SIG-M5 treated with dmso at 0.1 percent for 504 hours (cell line): ENCODE measurements around the gene LIX1L.

ENCODE experiments used
- DNase-seq: peaks from one replicate; lab custom pipeline; 2025; ENCODE audit not compliant: unreplicated experiment; lab: John Stamatoyannopoulos, UW

LIX1L gene

GRCh38 chr1:145957443-145958319, at the start of gene LIX1L:
Gene LIX1L, minus strand, starts transcription at chr1:145958017. Its CDS starts 90 bp downstream, at chr1:145957927.
- peak; percentile 100 for DNase-seq

DNA sequence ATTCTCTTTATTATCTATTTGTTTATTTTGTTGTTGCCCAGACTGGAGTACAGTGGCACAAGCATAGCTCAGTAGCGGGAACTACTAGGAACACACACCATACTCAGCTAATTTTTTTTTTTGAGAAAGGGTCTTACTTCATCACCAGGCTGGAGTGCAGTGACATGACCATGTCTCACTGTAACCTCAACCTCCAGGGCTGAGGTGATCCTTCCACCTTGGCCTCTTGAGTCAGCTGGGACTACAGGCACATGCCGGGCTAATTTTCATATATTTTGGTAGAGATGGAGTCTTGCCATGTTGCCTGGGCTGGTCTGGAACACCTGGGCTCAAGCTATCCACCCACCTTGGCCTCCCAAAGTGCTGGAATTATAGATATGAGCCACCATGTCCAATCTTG, 43.9 kb upstream of the LIX1L start:
- no peak for DNase-seq

- no peak for DNase-seq
Measured at GRCh38 chr1:145999321-146000024, 41.7 kb upstream of the LIX1L start.

- DNase-seq = no peak
Measured at GRCh38 chr1:145997718-145998023, 39.9 kb upstream of the LIX1L start.

- DNase-seq = peak; percentile 65
Measured at GRCh38 chr1:145997016-145997717, 39.4 kb upstream of the LIX1L start.

GRCh38 chr1:145996433-145997015, 38.7 kb upstream of the LIX1L start, which contains the start of gene TXNIP:
Gene TXNIP, minus strand, starts transcription at chr1:145996579. Its CDS starts 313 bp downstream, at chr1:145996266.
- DNase-seq = peak; percentile 100

- DNase-seq = no peak
Measured at GRCh38 chr1:145995964-145996432, 38.2 kb upstream of the LIX1L start.

GRCh38 chr1:145995148-145995881, 37.5 kb upstream of the LIX1L start:
- peak; percentile 49 for DNase-seq

GRCh38 chr1:145994391-145995120, 36.7 kb upstream of the LIX1L start:
- peak; percentile 40 for DNase-seq

DNA sequence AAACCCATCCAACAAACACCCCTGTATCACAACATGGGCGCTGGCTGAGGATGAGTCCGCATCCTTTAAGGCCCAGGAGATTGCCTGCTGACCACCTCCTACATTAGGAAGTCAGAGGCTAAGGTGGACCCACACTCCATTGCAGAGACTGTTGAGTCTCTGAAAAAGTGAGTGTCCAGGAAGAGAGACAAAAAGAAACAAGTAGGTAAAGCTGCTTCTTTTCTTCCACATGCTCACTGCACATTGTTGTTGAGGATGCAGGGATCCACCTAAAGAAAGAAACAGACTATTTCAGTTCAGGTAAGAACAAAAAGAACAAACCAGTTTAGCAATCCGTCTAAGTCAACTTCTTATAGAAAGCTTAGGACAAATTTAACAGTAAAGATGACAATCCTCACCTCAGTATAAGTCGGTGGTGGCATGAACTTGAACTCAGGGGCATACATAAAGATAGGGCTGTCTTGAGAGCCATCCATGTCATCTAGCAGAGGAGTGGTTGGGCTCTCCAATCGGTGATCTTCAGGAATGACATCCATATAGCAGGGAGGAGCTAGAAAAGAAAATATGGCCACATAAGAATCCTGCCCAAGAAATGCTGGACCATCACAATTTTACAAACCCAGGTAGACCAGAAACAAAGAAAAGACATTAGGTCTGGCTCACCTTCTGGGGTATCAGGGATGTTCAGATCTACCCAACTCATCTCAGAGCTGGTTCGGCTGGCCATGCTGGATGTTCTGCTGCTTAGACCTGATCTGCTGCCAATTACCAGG, 36.0 kb upstream of the LIX1L start:
- no peak for DNase-seq

- DNase-seq = no peak
Measured at GRCh38 chr1:145992958-145993617, 35.3 kb upstream of the LIX1L start.

GRCh38 chr1:145992502-145992936, 34.7 kb upstream of the LIX1L start:
- DNase-seq = no peak

GRCh38 chr1:145991735-145992412, 34.1 kb upstream of the LIX1L start:
- no peak for DNase-seq

DNA sequence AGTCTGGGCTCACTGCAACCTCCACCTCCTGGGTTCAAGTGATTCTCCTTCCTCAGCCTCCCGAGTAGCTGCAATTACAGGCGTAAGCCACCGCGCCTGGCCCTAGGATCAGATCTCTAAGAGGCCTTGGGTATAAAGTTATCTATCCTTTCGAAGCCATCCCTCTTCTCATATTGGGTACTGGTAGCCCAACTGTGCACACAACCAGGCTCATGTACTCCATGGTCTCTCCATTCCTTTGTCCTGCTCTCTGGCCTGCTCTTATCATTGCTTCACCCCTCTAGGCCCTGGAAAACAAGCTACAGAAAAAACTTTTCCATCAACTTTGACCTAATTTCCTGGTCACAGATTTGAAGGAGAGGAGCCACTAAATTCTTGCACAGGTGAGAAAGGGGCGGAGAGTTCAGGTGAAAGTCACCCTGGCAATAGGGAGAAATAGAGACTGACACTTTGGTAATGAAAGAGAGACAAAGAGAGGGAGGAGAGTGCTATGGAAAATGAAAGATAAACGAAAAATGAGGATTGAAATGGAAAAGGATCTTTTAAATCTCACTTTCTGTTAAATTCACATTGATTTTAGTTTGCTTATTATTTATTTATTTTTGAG, 32.5 kb upstream of the LIX1L start:
- DNase-seq = no peak

DNA sequence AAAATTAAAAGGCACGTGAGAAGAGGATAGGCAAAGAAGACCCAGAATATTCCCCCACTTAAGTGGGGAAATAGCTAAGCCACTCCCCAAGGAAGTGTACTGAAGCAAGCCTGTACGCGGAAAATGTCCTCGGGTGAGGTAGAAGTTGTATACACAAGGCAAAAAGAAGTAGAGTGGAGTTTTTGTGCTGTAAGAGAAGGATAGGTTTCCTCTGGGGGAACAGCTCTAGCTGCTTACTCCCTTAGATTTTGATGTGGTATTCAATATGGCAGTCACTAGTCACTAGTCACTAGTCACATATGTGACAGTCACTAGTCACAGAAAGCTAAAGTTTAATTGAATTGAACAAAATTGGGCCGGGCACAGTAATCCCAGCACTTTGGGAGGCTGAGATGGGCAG, 31.0 kb upstream of the LIX1L start:
- DNase-seq = no peak

DNA sequence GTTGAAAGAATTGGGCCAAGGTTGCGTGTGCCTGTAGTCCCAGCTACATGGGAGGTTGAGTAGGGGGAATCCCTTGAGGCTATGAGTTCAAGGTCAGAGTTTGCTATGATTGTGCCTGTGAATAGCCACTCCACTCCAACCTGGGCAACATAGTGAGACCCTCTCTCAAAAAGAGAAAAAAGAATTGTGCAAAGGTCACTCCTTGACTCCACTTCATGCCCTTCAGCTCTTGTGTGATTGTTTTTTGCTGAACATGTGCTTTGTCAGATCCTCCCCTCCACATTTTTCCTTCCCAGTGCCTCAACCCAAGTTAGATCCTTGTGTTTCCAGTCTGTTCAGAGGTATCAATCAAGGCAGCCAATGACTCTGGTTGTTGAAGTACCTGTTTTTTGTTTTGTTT, 30.1 kb upstream of the LIX1L start:
- no peak for DNase-seq

GRCh38 chr1:145986551-145986950, 28.7 kb upstream of the LIX1L start:
- no peak for DNase-seq
